ENCODE results near the gene ZNF197. TPM values are rescaled to one million over a fixed set of nuclear protein-coding genes. Genes with fewer than 3 reads are reported as not detected.
A peak's percentile ranks its signal among the peaks of the same experiment; 100 is the strongest.

Gene ZNF197
- total RNA-seq, 2 experiments from 2014 or later = 10.6 to 11.4 TPM

DNA sequence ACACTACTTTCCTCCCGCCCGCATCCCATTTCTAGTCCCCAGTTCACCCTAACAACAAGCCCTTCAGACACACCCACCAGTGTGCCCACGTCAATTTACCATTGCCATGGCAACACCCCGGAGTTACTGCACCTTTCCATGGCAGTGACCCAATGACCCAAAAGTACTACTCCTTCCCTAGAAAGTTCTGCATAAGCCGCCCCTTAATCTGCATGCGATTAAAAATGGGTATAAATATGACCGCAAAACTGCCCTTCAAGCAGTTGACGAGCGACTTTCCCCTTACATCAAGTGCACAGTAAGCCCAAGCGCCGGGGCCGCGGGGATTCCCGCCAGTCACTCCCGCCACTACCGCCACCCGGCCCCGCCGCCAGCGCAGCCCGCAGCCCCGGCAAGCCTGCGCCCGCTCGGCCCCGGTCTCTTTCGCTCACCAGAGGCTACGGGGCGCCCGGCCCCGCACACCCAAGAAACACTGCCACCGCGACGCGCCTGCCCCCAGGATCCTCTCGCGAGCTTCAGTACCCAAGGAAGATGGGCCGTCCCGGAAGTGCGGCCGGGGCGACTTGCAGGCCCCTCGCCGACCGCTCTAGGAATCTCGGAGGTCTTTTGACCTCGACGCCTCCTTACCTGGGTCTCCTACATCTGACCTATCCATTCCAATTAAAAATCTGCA is 60.4 kb downstream of the ZNF197 start:
- Mint-ChIP-seq H3K4me3 (peak overlapping the region; percentile 81), H3K36me3 (peaks cover 59% of the 10 kb centered on the region), H3K27me3 (peaks cover 20% of the 10 kb centered on the region), H3K4me1 (peaks cover 13% of the 10 kb centered on the region), H3K27ac (peak overlapping the region; percentile 28), H3K9me3 (peaks cover 57% of the 10 kb centered on the region)
- DNase-seq = peak; percentile 73

DNA sequence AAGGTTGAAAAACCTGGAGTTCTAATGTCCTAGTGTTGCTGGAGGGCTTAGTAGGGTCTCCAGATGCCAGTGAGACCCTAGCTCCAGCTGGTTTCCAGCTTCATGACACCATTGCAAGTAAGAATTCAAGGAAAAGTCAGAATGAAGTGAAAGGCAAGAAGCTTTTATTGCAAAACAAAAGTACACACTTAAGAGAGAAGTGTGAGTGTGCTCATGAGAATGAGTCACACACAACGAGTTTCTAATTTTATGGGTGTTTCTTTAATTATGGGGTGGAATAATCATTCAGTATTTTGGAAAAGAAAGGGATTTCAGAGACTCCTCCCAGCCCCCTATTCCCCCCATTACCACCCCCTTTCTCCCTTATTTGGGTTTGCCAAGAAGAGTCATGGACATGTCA is 63.1 kb downstream of the ZNF197 start:
- peaks cover 59% of the 10 kb centered on the region for H3K9me3 Mint-ChIP-seq
- no peak for DNase-seq
- H3K4me1 Mint-ChIP-seq = peaks cover 13% of the 10 kb centered on the region
- no peak overlapping the region for H3K27ac Mint-ChIP-seq
- H3K4me3 Mint-ChIP-seq = no peak overlapping the region
- peaks cover 41% of the 10 kb centered on the region for H3K36me3 Mint-ChIP-seq
- H3K27me3 Mint-ChIP-seq = peaks cover 46% of the 10 kb centered on the region

Other genes starting within 250 kb of the ZNF197 start
- 10 to 100 TPM; 12.2 to 13.4 TPM for gene ZNF445, start 147.4 kb upstream of the ZNF197 start, total RNA-seq
- gene ZKSCAN7, start 69.8 kb upstream of the ZNF197 start, total RNA-seq = 1 to 10 TPM; 4.4 to 4.5 TPM
- 1 to 10 TPM in 1 of 2 experiments, under 1 TPM in 1; 0.94 to 1.6 TPM for gene ZNF660, start 40.1 kb upstream of the ZNF197 start, total RNA-seq
- gene ZNF35, start 23.7 kb downstream of the ZNF197 start, total RNA-seq = 1 to 10 TPM; 5.8 to 6.9 TPM
- 1 to 10 TPM; 2.4 to 3.0 TPM for gene ZNF502, start 87.6 kb downstream of the ZNF197 start, total RNA-seq
- gene ZNF501, start 104.6 kb downstream of the ZNF197 start, total RNA-seq = 1 to 10 TPM; 2.7 to 3.6 TPM
- 10 to 100 TPM; 37.9 to 47.7 TPM for gene KIAA1143, start 136.6 kb downstream of the ZNF197 start, total RNA-seq
- 10 to 100 TPM; 36.2 to 36.7 TPM for gene KIF15, start 136.8 kb downstream of the ZNF197 start, total RNA-seq
- 1 to 10 TPM; 6.9 to 7.7 TPM for gene TMEM42, start 236.9 kb downstream of the ZNF197 start, total RNA-seq
- gene TGM4, start 249.6 kb downstream of the ZNF197 start, total RNA-seq = not detected

Measured in activated naive CD8-positive, alpha-beta T cell treated with anti-CD3 and anti-CD28 coated beads for 36 hours (primary cell).